GM12872 (cell line): ENCODE data around the gene GBF1.

ENCODE experiments used
- CTCF ChIP-seq: IDR thresholded peaks from 3 replicates; pipeline ENCODE4 v1.5.1; 2011; ENCODE audit warnings: low read depth, mild to moderate bottlenecking, low read length, moderate library complexity; ENCODE audit not compliant: insufficient read depth

Gene GBF1

GRCh38 chr10:102245082-102245931, at the start of gene GBF1:
Gene GBF1, plus strand, starts transcription at chr10:102245532. Its CDS starts 13,407 bp downstream, at chr10:102258939.
- no peak for TF ChIP-seq CTCF

GRCh38 chr10:102196893-102197292, 48.4 kb upstream of the GBF1 start:
- TF ChIP-seq CTCF: no peak

GRCh38 chr10:102198027-102198426, 47.3 kb upstream of the GBF1 start:
- TF ChIP-seq CTCF: no peak

- no peak for TF ChIP-seq CTCF
These were observed 44.3 kb upstream of the GBF1 start for GRCh38 chr10:102200751-102201640.

- no peak for TF ChIP-seq CTCF
These were observed 42.9 kb upstream of the GBF1 start for GRCh38 chr10:102202386-102202785.

- TF ChIP-seq CTCF: no peak
These were observed 36.9 kb upstream of the GBF1 start for GRCh38 chr10:102208311-102209035.

GRCh38 chr10:102211615-102212299, 33.6 kb upstream of the GBF1 start:
- no peak for TF ChIP-seq CTCF
